Body of pancreas (tissue), 4 donors: ENCODE measurements around the gene BCL7A.
"Not testable (repeated sequence)": the region's sequence is repeated elsewhere in the genome, so short reads cannot be mapped to it uniquely, and the experiment has no call there.

Experiments used
- POLR2A ChIP-seq, 3 donors: fragments of 450-650 bp; IDR thresholded peaks; one replicate each; pipeline ENCODE4 v1.6.1; 2016; ENCODE audit warnings: antibody characterized with exemption in 3 of 3, mild to moderate bottlenecking in 2 of 3
- TF ChIP-seq, protein P1 (sequence below), 7 experiments: fragments of 450-650 bp in 4 of 7; fragments of 200-600 bp in 3 of 7; sonication (generic) in 3 of 7; IDR thresholded peaks; one replicate each; pipeline ENCODE4 v1.5.1; 2016 to 2019; ENCODE audit warnings: antibody characterized with exemption in 7 of 7

DNA sequence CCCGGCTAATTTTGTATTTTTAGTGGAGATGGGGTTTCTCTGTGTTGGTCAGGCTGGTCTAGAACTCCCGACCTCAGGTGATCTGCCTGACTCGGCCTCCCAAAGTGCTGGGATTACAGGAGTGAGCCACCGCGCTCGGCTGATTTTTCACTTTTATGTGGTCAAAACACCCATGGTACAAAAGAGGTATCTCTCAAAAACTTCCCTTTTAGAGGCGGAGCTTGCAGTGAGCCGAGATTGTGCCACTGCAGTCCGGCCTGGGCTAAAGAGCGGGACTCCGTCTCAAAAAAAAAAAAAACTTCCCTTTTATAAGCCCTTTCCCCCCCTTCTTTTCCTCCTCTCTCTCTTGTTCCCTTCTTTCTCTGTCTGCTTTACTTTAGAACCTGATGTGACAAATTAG, 83.8 kb downstream of the BCL7A start:
- TF ChIP-seq, protein P1, sequence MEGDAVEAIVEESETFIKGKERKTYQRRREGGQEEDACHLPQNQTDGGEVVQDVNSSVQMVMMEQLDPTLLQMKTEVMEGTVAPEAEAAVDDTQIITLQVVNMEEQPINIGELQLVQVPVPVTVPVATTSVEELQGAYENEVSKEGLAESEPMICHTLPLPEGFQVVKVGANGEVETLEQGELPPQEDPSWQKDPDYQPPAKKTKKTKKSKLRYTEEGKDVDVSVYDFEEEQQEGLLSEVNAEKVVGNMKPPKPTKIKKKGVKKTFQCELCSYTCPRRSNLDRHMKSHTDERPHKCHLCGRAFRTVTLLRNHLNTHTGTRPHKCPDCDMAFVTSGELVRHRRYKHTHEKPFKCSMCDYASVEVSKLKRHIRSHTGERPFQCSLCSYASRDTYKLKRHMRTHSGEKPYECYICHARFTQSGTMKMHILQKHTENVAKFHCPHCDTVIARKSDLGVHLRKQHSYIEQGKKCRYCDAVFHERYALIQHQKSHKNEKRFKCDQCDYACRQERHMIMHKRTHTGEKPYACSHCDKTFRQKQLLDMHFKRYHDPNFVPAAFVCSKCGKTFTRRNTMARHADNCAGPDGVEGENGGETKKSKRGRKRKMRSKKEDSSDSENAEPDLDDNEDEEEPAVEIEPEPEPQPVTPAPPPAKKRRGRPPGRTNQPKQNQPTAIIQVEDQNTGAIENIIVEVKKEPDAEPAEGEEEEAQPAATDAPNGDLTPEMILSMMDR (IDR thresholded peaks at IDR 0.05), result not testable (repeated sequence)
- TF ChIP-seq POLR2A (IDR thresholded peaks at IDR 0.05), result not testable (repeated sequence)
